Choroid plexus epithelial cell (primary cell): ENCODE results near the gene HK3.
"Not testable (repeated sequence)": the region's sequence is repeated elsewhere in the genome, so short reads cannot be mapped to it uniquely, and the experiment has no call there.

Experiments
- DNase-seq: peaks from one replicate; pipeline ENCODE4 v3.0.0-alpha.2; 2010; ENCODE audit warnings: low read depth
- H3K4me3 ChIP-seq: 2 replicates; pipeline ENCODE4 v1.5.1; 2011; ENCODE audit warnings: low read depth, mild to moderate bottlenecking, control low read depth, low read length, moderate library complexity
- CTCF ChIP-seq: conservative IDR thresholded peaks from 2 replicates; pipeline ENCODE4 v1.5.1; 2011; ENCODE audit warnings: low read depth, mild to moderate bottlenecking, control low read depth, inconsistent platforms, low read length, moderate library complexity

HK3 gene

DNA sequence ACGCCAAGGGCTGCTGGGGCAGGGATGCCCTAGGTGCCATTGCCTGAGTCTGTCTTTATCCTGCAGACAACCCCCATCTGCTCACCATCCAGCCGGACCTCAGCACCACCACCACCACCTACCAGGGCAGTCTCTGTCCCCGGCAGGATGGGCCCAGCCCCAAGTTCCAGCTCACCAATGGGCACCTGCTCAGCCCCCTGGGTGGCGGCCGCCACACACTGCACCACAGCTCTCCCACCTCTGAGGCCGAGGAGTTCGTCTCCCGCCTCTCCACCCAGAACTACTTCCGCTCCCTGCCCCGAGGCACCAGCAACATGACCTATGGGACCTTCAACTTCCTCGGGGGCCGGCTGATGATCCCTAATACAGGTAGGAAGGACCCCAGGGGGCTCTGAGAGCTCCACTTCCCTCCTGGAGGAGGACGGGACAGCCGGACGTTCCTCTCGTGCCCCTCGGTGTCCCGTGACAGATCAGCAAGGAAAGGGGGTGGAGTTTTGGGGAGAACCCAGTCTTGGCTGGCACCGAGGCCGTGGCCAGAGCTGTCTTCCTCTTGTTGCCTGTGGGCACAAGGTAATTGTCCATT, 24.9 kb downstream of the HK3 start:
- no peak for TF ChIP-seq CTCF
- no peak for DNase-seq
- H3K4me3 ChIP-seq, result no peak overlapping the region

- DNase-seq, result no peak
- no peak overlapping the region for H3K4me3 ChIP-seq
- TF ChIP-seq CTCF, result no peak
These were observed 25.5 kb downstream of the HK3 start for GRCh38 chr5:176873541-176874172.

- DNase-seq, result not testable (repeated sequence)
These were observed 26.1 kb downstream of the HK3 start for GRCh38 chr5:176873011-176873410.

GRCh38 chr5:176872586-176872985, 26.6 kb downstream of the HK3 start:
- DNase-seq, result not testable (repeated sequence)

More at GRCh38 chr5:176873011-176873410, 26.1 kb downstream of the HK3 start:
- H3K4me3 ChIP-seq, result not testable (repeated sequence)

GRCh38 chr5:176870644-176871043, 28.5 kb downstream of the HK3 start:
- not testable (repeated sequence) for DNase-seq, H3K4me3 ChIP-seq

More at GRCh38 chr5:176872586-176872985, 26.6 kb downstream of the HK3 start:
- H3K4me3 ChIP-seq, result not testable (repeated sequence)

GRCh38 chr5:176870110-176870591, 29.0 kb downstream of the HK3 start:
- peak; percentile 48 for DNase-seq
- no peak overlapping the region for H3K4me3 ChIP-seq
- TF ChIP-seq CTCF, result peak; percentile 60

DNA sequence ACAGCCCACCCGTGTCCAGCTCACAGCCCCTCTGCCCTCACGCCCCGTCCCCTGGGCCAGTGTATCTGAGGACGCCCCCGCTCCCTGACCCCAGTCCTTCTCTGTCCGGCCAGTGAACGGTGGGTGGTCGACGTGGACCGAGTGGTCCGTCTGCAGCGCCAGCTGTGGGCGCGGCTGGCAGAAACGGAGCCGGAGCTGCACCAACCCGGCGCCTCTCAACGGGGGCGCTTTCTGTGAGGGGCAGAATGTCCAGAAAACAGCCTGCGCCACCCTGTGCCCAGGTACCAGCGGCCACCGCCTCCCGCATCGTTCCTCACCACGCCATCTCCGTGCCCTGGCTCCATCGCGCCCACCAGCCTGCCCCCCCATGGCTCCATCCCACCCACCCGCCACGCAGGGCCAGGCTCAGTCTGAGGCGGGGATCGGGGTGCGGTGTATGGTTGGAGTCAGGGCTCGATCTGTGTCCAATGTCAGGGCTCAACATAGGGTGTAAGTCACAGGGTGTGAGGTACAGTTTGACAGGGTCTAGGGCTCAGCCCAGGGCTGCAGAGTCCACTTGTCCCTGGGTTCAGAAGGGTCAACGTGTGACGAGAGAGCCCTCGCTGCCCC, 29.5 kb downstream of the HK3 start:
- H3K4me3 ChIP-seq, result no peak overlapping the region
- TF ChIP-seq CTCF, result no peak

GRCh38 chr5:176868731-176869130, 30.4 kb downstream of the HK3 start:
- no peak for DNase-seq
- no peak for TF ChIP-seq CTCF

More for the DNA sequence above, 29.5 kb downstream of the HK3 start:
- no peak for DNase-seq

More at GRCh38 chr5:176868731-176869130, 30.4 kb downstream of the HK3 start:
- no peak overlapping the region for H3K4me3 ChIP-seq
